ENCODE results near the gene RPGR. TPM values are rescaled to one million over a fixed set of nuclear protein-coding genes. Genes with fewer than 3 reads are reported as not detected.

RPGR gene
- total RNA-seq, 1 donor from 2014 or later: 32.3 TPM

DNA sequence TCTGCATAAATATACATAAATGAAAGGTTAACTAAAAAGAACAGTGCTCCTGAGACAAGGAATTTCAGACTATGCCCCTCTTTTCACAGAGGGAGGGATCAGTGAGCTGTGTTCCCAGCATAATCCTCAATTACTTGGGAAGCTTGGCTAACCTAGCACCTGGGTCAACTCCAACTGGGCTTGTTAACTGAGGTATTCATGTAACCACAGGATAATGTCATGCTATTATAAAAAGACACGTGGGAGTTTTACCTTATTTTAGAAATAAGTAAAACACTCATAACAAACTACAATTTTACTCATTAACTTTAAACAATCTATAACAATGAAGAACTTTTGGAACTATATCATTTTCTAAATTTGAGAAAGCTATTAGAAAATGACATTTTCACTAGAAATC, 48.6 kb downstream of the RPGR start:
- Mint-ChIP-seq H3K4me1 (ENCODE audit: low read depth) (peaks cover 9% of the 10 kb centered on the region), H3K27me3 (no peaks in the 10 kb centered on the region), H3K36me3 (ENCODE audit: insufficient read depth) (peaks cover 10% of the 10 kb centered on the region), H3K9me3 (ENCODE audit: low read depth) (peaks cover 18% of the 10 kb centered on the region), H3K4me3 (ENCODE audit: low read depth) (no peak overlapping the region), H3K27ac (no peak overlapping the region)
- no peak for DNase-seq (ENCODE audit: low spot score, unreplicated experiment)
- TF ChIP-seq, protein P1, sequence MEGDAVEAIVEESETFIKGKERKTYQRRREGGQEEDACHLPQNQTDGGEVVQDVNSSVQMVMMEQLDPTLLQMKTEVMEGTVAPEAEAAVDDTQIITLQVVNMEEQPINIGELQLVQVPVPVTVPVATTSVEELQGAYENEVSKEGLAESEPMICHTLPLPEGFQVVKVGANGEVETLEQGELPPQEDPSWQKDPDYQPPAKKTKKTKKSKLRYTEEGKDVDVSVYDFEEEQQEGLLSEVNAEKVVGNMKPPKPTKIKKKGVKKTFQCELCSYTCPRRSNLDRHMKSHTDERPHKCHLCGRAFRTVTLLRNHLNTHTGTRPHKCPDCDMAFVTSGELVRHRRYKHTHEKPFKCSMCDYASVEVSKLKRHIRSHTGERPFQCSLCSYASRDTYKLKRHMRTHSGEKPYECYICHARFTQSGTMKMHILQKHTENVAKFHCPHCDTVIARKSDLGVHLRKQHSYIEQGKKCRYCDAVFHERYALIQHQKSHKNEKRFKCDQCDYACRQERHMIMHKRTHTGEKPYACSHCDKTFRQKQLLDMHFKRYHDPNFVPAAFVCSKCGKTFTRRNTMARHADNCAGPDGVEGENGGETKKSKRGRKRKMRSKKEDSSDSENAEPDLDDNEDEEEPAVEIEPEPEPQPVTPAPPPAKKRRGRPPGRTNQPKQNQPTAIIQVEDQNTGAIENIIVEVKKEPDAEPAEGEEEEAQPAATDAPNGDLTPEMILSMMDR (IDR thresholded peaks at IDR 0.05; ENCODE audit: unreplicated experiment): no peak

DNA sequence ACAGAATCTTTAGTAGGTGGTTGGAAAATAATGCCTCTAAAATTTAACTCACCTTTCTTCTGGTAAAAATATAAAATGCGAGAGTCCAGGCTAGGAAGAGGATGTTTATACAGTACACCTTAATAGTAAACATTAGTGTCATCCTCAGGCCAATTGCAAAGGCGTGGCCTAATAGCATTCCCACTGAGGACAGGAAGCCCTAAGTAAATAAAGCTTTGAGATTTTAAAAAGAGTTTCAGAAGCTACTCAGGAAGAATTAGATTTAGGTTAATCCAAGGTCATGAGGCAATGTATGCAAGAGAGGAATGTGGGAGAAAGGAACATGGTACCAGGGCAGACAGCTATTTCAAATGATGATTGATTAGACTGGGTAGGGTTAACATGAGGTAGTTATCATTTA, 49.5 kb downstream of the RPGR start:
- Mint-ChIP-seq H3K4me1 (ENCODE audit: low read depth) (peaks cover 9% of the 10 kb centered on the region), H3K9me3 (ENCODE audit: low read depth) (peaks cover 18% of the 10 kb centered on the region), H3K4me3 (ENCODE audit: low read depth) (no peak overlapping the region), H3K36me3 (ENCODE audit: insufficient read depth) (peaks cover 12% of the 10 kb centered on the region), H3K27ac (no peak overlapping the region), H3K27me3 (no peaks in the 10 kb centered on the region)
- TF ChIP-seq, protein P1 (IDR thresholded peaks at IDR 0.05; ENCODE audit: unreplicated experiment): no peak
- DNase-seq (ENCODE audit: low spot score, unreplicated experiment): no peak

DNA sequence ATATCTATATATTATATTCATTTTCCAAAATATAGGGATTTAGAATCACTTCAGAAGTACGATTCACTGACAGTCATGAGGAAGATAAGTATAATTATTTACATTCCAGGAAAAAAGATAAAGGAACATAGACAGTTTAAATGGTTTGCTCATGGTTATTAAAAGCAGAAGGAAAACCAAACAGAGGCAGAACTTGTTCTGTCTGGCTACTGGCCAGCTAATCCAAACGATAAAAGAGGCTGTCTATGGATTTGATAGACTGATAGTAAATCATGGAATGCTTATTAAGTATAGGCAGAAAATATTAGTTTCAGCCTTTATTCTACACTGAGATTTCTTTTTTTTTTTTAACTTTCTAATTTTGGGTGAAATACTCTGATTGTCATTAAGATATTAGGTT, 50.2 kb downstream of the RPGR start:
- no peak overlapping the region for H3K27ac Mint-ChIP-seq
- TF ChIP-seq, protein P1 (IDR thresholded peaks at IDR 0.05; ENCODE audit: unreplicated experiment): no peak
- peaks cover 15% of the 10 kb centered on the region for H3K9me3 Mint-ChIP-seq (ENCODE audit: low read depth)
- peaks cover 11% of the 10 kb centered on the region for H3K36me3 Mint-ChIP-seq (ENCODE audit: insufficient read depth)
- no peaks in the 10 kb centered on the region for H3K27me3 Mint-ChIP-seq
- DNase-seq (ENCODE audit: low spot score, unreplicated experiment): no peak
- H3K4me3 Mint-ChIP-seq (ENCODE audit: low read depth): no peak overlapping the region
- H3K4me1 Mint-ChIP-seq (ENCODE audit: low read depth): peaks cover 9% of the 10 kb centered on the region

DNA sequence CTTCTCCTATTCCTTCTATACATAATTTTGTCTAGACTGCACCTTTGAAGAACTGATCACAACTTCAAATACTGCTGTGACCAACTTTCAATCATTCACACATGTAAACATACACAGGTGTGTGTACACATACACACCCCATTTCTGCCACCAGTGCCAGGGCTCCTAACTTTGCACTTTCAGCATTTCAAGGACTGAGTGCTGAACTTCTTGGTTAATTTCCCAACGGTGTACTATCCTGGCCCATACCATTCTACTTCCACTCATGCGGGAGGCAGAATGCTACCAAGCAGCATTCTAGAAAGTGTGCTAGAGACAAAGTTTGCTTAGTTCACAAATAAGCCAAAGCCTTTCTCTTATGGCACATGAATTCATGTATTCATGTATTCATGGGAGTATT, 51.2 kb downstream of the RPGR start:
- Mint-ChIP-seq H3K4me1 (ENCODE audit: low read depth) (peaks cover 9% of the 10 kb centered on the region), H3K9me3 (ENCODE audit: low read depth) (peaks cover 14% of the 10 kb centered on the region), H3K36me3 (ENCODE audit: insufficient read depth) (peaks cover 11% of the 10 kb centered on the region), H3K27me3 (no peaks in the 10 kb centered on the region), H3K4me3 (ENCODE audit: low read depth) (no peak overlapping the region), H3K27ac (no peak overlapping the region)
- no peak for DNase-seq (ENCODE audit: low spot score, unreplicated experiment)
- TF ChIP-seq, protein P1 (IDR thresholded peaks at IDR 0.05; ENCODE audit: unreplicated experiment): no peak

DNA sequence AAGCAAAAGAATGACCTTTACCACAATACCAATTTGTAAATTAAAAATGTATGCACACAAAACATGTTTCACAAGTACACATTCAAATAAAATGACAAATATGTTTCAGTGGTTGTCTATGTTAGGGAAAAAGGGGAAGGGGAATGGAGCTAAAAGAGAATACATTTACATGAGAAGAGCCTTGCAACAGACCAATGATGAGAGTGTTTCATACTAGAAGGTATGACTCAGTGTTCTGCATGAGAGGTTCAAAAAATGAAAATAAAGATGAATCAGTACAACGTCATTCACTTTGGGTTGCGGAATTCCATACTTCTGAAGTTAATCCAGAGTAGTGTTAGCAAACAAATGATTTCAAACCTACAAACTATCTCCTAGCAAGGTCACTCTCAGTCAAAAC, 51.7 kb downstream of the RPGR start:
- H3K27me3 Mint-ChIP-seq: no peaks in the 10 kb centered on the region
- peaks cover 14% of the 10 kb centered on the region for H3K36me3 Mint-ChIP-seq (ENCODE audit: insufficient read depth)
- no peak for DNase-seq (ENCODE audit: low spot score, unreplicated experiment)
- no peak overlapping the region for H3K4me3 Mint-ChIP-seq (ENCODE audit: low read depth)
- H3K9me3 Mint-ChIP-seq (ENCODE audit: low read depth): peaks cover 13% of the 10 kb centered on the region
- peaks cover 9% of the 10 kb centered on the region for H3K4me1 Mint-ChIP-seq (ENCODE audit: low read depth)
- TF ChIP-seq, protein P1 (IDR thresholded peaks at IDR 0.05; ENCODE audit: unreplicated experiment): no peak
- H3K27ac Mint-ChIP-seq: no peak overlapping the region
